Neural cell (in vitro differentiated cells): ENCODE results near the gene PLXNA4.
A peak's percentile ranks its signal among the peaks of the same experiment; 100 is the strongest.

Experiments
- EP300 ChIP-seq: fragments of 450-650 bp; conservative IDR thresholded peaks from 2 replicates; pipeline ENCODE4 v1.6.1; 2014; ENCODE audit warnings: antibody characterized with exemption, mild to moderate bottlenecking, moderate library complexity; ENCODE audit not compliant: poor library complexity, severe bottlenecking
- EZH2 ChIP-seq: fragments of 200-600, 300-800 bp; shearing (Covaris generic), sonication (generic); IDR thresholded peaks from 2 replicates; pipeline ENCODE4 v1.6.1; 2014; ENCODE audit warnings: antibody characterized with exemption, low read length, borderline replicate concordance, mild to moderate bottlenecking; ENCODE audit not compliant: insufficient read depth, poor library complexity, severe bottlenecking
- MXI1 ChIP-seq: fragments of 450-650 bp; conservative IDR thresholded peaks from 2 replicates; pipeline ENCODE4 v1.6.1; 2014; ENCODE audit warnings: antibody characterized with exemption, mild to moderate bottlenecking; ENCODE audit not compliant: poor library complexity, severe bottlenecking
- POLR2AphosphoS5 ChIP-seq: IDR thresholded peaks from 2 replicates; pipeline ENCODE4 v1.6.1; 2012
- RAD21 ChIP-seq: fragments of 450-650 bp; conservative IDR thresholded peaks from 2 replicates; pipeline ENCODE4 v1.6.1; 2014; ENCODE audit warnings: antibody characterized with exemption, mild to moderate bottlenecking, moderate library complexity
- SMC3 ChIP-seq: fragments of 450-650 bp; conservative IDR thresholded peaks from 2 replicates; pipeline ENCODE4 v1.6.1; 2014; ENCODE audit warnings: antibody characterized with exemption, mild to moderate bottlenecking, moderate library complexity; ENCODE audit not compliant: poor library complexity
- TAF1 ChIP-seq: IDR thresholded peaks from 2 replicates; pipeline ENCODE4 v1.6.1; 2012; ENCODE audit warnings: low read depth
- TF ChIP-seq, protein P1 (sequence below): fragments of 450-650 bp; IDR thresholded peaks from 2 replicates; pipeline ENCODE4 v1.5.1; 2014; ENCODE audit warnings: antibody characterized with exemption, mild to moderate bottlenecking, moderate library complexity; ENCODE audit not compliant: poor library complexity, severe bottlenecking
- TF ChIP-seq, protein P2 (sequence below): IDR thresholded peaks from 2 replicates; pipeline ENCODE4 v1.6.1; 2012; ENCODE audit warnings: borderline replicate concordance

DNA sequence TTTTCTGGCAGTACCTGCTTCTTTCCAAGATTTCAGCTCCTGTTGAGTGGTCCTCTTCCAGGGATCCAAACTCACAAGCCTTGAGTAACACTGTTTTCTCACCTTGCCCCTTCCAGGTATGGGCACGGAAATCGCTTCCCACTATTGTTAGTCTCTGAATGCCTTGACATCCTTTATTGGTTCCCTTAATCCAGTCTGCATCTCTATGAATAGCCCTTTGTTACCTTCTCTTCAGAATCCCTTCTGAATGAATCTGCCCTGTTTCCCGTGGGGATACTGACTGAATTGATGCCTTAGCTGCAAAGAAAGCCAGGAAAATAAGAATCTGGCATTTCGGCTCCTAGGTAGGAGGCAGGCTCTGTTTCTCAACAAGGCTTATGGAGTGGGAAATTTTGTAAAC, 467.7 kb downstream of the PLXNA4 start:
- TF ChIP-seq, protein P1, sequence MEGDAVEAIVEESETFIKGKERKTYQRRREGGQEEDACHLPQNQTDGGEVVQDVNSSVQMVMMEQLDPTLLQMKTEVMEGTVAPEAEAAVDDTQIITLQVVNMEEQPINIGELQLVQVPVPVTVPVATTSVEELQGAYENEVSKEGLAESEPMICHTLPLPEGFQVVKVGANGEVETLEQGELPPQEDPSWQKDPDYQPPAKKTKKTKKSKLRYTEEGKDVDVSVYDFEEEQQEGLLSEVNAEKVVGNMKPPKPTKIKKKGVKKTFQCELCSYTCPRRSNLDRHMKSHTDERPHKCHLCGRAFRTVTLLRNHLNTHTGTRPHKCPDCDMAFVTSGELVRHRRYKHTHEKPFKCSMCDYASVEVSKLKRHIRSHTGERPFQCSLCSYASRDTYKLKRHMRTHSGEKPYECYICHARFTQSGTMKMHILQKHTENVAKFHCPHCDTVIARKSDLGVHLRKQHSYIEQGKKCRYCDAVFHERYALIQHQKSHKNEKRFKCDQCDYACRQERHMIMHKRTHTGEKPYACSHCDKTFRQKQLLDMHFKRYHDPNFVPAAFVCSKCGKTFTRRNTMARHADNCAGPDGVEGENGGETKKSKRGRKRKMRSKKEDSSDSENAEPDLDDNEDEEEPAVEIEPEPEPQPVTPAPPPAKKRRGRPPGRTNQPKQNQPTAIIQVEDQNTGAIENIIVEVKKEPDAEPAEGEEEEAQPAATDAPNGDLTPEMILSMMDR, result no peak
- TF ChIP-seq POLR2AphosphoS5 (peak; percentile 9), EZH2 (no peak), RAD21 (no peak), SMC3 (no peak), MXI1 (no peak), TAF1 (no peak), EP300 (peak; percentile 15)
- TF ChIP-seq, protein P2, sequence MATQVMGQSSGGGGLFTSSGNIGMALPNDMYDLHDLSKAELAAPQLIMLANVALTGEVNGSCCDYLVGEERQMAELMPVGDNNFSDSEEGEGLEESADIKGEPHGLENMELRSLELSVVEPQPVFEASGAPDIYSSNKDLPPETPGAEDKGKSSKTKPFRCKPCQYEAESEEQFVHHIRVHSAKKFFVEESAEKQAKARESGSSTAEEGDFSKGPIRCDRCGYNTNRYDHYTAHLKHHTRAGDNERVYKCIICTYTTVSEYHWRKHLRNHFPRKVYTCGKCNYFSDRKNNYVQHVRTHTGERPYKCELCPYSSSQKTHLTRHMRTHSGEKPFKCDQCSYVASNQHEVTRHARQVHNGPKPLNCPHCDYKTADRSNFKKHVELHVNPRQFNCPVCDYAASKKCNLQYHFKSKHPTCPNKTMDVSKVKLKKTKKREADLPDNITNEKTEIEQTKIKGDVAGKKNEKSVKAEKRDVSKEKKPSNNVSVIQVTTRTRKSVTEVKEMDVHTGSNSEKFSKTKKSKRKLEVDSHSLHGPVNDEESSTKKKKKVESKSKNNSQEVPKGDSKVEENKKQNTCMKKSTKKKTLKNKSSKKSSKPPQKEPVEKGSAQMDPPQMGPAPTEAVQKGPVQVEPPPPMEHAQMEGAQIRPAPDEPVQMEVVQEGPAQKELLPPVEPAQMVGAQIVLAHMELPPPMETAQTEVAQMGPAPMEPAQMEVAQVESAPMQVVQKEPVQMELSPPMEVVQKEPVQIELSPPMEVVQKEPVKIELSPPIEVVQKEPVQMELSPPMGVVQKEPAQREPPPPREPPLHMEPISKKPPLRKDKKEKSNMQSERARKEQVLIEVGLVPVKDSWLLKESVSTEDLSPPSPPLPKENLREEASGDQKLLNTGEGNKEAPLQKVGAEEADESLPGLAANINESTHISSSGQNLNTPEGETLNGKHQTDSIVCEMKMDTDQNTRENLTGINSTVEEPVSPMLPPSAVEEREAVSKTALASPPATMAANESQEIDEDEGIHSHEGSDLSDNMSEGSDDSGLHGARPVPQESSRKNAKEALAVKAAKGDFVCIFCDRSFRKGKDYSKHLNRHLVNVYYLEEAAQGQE, result peak; percentile 49
